Measurements from ENCODE around the gene IRF7.

The IRF7 gene

GRCh38 chr11:606245-606644 is 9.5 kb downstream of the IRF7 start:
- peak; percentile 49 for DNase-seq

DNA sequence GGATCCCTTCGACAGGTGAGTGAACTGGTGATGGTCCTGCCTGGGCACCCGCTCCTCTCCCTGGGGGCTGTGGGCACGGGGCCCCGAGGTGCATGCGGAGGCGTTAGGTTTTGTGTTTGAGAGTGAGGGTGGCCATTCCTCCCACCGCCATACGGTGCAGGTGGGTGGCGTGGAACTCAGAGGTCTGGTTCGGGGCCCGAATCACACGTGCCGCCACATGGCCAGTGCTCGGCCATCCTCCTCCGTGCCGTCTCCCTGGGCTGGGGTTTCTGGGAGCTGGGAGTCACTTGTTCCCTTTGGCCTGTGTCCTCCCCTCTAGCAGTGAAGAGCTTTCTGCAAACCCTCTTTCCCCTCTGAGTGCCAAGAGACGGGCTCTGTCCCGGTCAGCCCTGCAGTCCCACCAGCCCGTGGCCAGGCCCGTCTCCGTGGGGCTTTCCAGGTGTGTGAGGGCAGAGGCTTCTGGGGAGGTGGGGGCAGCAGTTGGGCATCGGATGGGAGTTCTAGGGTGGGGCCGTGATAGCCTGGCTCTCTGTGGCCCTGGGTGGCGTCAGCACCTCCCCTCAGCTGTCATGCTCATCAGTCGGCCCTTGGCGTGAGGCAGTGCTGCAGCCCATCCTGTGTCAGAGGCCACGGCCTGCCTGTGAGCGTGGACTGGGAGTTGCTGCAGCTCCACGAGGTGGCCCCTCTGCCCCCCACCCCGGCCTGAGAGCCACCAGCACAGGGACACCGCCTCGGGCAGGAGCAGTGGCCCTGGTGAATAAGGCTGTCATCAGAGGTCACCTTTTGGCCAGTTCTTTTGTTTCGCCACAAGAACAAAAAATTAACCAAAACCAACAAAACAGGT is 10.2 kb downstream of the IRF7 start:
- DNase-seq = no peak

- DNase-seq = no peak
Measured at GRCh38 chr11:603154-603553, 12.6 kb downstream of the IRF7 start.

- no peak for DNase-seq
Measured at GRCh38 chr11:601573-602245, 14.0 kb downstream of the IRF7 start.

DNA sequence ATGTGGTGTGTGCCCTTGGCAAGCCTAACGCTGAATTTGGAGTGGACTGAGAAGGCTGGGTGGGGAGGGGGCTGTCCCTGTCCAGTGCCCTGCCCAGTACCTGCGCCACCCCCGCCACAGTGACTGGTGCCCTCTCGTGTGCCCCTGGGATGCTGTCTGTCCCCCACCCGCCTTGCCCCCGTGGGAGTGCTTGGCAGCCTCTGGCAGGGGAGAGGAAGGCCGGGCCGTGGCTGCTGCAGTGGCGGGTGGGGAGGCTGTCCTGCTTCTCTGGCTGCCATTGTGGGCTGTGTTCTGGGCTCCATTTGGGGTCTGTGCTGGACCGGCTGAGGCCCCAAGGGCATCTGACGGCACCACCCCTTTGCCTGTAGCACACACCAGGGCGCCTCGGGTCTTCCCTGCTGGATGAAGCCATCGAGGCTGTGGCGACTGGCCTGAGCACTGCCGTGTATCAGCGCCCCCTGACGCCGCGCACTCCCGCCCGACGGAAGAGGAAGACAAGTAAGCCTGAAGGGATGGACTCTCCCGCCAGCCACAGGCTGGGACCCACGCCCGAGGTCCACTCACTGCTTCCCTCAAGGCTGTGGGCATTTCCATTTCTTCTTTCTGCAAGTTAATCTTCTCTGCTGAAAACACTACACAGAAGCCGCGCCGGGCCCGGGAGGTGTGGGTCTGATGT is 17.6 kb downstream of the IRF7 start:
- DNase-seq = no peak

DNA sequence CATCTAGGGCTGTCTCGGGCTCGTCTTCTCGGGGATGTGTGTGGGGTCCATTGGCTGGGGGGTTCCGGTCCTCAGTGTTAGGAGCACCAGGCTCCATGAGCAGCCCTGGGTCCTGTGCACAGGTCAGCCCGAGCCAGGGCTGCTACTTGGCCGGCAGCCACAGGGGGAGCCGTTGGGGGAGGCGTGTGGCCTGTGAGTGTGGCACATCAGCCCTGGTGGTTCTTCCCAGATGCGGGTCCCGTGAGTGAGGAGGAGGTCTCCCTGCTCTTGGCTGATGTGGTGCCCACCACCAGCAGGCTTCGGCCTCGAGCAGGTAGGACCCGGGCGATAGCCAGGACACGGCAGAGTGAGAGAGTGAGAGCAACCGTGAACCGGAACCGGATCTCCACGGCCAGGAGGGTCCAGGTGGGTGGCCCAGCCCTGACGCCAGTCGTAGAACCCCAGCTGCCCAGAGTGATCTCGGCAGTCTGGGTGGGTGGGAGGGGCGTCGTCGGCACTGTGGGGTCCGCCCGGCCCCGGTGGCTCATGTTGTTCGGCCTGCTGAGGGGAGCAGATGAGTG is 18.5 kb downstream of the IRF7 start:
- peak; percentile 30 for DNase-seq

GRCh38 chr11:596374-596773 is 19.4 kb downstream of the IRF7 start:
- DNase-seq = peak; percentile 22

DNA sequence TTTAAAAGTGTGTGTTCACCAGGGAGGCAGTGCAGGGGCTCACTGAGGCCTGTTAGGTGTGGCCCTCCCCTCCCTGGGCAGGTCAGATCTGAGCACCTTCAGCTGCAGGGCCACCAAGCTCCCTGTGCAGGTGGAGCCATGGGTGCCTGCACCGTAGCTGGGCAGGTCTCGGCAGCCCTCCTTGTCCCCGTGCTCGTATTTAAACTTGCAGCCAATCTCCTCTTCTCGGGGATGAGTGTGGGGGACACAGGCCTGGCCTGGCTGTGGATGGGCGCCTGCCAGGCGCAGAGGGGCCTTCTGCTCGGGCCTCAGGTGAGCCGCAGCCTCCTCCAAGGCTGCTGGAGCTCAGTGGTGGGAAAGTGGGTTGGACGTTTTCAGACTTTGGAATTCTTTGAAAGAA is 20.4 kb downstream of the IRF7 start:
- no peak for DNase-seq

GRCh38 chr11:593347-593746 is 22.4 kb downstream of the IRF7 start:
- DNase-seq = no peak

GRCh38 chr11:592918-593317 is 22.8 kb downstream of the IRF7 start:
- DNase-seq = no peak

DNA sequence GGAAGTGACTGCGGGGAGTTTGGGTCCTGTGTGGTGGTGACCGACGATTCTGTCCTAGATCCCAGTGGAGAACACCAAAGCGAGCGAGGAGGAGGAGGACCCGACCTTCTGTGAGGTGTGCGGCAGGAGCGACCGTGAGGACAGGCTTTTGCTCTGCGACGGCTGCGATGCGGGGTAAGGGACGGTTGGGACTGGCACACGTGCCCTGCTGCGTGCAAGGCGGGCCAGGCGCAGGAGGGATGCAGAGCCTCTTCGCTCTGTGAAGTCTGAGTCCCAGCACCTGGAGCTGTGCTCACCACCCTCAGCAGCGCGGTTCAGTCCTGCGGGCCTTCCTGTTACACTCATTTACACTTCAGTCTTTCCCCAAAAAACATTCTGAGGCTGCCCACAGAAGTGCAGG is 23.2 kb downstream of the IRF7 start:
- no peak for DNase-seq

- no peak for DNase-seq
Measured at GRCh38 chr11:590997-591396, 24.8 kb downstream of the IRF7 start.

DNA sequence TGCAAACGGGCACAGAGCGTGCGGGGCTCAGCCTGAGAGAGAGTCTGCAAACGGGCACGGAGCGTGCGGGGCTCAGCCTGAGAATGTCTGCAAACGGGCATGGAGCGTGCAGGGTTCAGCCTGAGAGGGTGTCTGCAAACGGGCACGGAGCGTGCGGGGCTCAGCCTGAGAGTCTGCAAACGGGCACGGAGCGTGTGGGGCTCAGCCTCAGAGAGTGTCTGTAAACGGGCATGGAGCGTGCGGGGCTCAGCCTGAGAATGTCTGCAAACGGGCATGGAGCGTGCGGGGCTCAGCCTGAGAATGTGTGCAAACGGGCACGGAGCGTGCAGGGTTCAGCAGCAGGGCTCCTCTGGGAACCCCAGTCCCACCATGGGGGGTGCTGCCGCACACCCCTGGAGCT is 26.0 kb downstream of the IRF7 start:
- no peak for DNase-seq

GRCh38 chr11:587978-588380 is 27.8 kb downstream of the IRF7 start:
- peak; percentile 52 for DNase-seq

GRCh38 chr11:587546-587945 is 28.2 kb downstream of the IRF7 start:
- no peak for DNase-seq

DNA sequence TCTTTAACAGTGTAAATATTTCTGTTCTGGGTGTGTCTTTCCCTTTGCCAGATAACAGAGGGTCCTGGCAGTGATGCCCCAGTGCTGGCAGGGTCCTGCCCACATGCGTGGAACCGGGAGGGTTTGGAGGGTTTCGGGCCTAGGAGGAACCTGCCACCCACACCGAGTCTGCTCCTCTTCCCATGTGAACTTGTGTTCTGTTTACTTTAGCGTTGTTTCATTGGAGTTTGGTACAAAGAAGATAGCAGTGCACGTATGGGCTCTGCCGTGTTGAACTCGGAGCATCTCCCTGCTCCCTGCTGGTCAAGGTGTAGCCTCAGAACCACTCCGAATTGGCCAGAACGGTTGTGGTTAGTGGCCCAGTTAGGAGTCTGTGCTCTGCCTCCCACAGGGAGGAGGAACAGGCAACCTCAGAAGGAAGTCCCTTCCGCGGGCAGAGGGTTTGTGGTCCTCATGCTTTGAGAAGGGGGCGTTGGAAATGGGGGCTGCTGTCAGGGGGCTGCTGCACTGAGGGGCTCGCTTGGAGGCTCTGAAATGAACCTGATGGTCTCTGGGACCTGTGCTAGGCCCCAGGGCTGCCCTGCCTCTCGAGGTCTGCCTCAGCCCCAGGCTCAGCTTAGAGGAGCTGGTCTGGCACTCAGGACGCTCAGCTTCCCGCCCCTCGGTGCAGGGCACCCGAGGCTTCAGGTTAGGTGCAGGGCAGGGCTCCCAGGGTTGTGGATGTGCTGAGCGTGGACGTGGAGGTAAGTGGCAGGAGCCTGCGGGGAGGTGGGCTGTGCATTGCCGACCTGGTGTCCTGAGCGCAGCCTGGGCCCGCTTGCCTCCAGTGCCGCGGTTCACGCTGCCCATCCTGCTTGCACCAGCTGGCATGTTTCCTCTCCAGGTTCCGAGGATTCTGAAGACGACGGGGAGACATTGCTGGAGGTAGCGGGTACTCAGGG is 29.1 kb downstream of the IRF7 start:
- no peak for DNase-seq

DNA sequence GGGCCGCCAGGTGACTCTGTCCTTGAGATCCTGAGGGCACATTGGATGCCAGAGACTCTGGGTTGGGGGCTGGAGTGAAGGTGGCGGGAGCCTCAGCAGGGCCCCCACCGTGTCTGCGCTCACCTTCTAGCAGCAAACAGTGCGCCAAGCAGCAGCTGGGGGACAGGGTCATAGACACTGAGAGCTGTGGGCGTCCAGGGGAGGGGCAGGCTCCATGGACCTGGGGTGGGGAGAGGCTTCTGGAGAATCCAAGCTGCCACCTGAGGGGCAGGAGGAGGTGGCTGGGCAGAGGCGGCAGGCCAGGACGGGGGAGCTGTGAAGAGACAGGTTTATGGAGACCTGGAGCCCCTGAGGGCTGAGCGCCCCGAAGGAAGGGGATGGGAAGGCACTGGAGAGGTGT is 31.5 kb downstream of the IRF7 start:
- no peak for DNase-seq

DNA sequence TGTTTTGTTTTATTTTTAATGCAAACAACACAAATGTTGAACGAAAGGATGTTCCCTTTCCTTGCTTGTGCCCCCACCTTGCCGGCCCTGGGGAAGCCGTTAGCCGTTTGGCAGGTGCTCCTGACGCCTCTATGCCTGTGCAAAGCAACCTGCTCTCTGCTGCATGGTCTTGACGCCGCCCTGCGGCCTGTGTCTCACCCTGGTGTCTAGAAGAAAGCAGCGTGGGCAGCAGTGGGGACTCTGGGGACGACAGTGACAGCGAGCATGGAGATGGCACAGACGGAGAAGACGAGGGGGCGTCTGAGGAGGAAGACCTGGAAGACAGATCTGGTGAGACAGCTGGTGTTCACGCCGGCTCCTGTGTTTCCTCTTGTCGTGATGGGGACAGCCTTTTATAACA is 34.0 kb downstream of the IRF7 start:
- no peak for DNase-seq

DNA sequence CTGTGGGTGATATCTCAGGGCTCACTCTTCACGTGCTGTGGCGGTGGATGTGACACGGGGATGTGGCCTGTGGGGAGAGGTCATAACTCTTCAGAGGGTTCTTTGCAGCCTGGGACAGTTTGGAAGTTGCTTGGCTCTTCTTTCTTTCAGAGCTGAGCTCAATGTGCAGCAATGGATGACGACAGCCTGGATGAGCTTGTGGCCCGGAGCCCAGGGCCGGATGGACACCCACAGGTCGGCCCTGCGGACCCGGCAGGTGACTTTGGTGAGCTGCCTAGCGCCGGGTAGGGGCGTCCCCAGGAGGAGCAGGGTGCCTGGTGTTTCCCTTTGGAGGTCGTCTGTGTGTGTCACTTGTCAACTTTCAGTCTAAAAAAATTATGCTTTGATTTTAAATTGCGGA is 34.4 kb downstream of the IRF7 start:
- DNase-seq = no peak

DNA sequence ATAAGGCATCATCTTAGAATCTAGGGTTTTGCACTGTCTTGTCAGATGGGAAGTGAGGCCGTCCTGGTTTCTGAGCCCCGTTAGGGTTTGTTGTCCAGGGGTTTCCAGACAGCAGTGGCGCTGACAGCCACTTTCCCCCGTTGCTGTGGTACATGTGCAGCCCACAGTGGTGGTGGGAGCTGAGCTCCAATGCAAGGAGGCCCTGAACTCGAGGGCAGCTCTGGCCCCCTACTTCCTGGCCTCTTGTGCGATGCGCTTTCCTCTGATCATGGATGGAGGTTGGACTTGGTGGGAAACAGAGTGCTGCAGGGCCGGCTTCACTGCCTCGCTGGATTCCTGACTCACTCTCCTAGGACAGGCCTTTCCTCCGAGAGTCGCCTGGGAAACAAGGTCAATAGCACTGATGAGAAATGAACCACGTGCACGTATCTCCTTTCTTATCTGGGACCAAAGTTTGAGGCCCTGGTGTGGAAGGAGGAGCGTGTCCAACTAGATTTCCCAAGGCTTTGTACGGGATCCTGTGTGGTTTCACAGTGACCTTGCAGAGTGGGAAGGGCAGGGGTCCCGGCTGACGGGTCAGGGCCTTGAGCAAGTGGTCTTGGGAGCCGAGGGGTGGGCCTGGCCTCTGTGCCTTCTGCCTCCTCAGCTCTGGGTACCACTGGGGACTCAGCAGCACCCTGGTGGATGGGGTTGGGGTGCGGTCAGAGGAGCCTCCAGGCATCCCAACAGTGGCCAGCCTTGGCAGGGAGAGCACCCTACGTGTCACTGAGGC is 35.7 kb downstream of the IRF7 start:
- DNase-seq = no peak

- no peak for DNase-seq
Measured at GRCh38 chr11:578276-579035, 37.3 kb downstream of the IRF7 start.

Measured in hematopoietic multipotent progenitor cell treated with erythropoietin and hydrocortisone succinate and interleukin-3 and kit ligand, for 4 days (in vitro differentiated cells).